ENCODE results near the gene ARID1B. TPM values are rescaled to one million over a fixed set of nuclear protein-coding genes. Genes with fewer than 3 reads are reported as not detected.

The ARID1B gene
- total and polyA plus RNA-seq, 10 of the 15 experiments (the other 5 are each of a cell fraction or from before 2014, with no cell fraction given): 24.7 to 133 (median 54.6) TPM

- Histone ChIP-seq H3K4me2 (ENCODE audit: control insufficient read depth, insufficient read depth) (no peak overlapping the region), H3K9ac (ENCODE audit: control insufficient read depth, insufficient read depth, low read length) (no peak overlapping the region), H3K9me3 (replicated peaks; ENCODE audit: control insufficient read depth, insufficient read depth, low read length) (no peaks in the 10 kb centered on the region), H3K4me3 (no peak overlapping the region), H4K20me1 (ENCODE audit: control insufficient read depth, insufficient read depth) (peaks cover 8% of the 10 kb centered on the region; the same call in 1 of the 2 replicates), H2AFZ (ENCODE audit: control insufficient read depth, low read depth, low read length) (no peak overlapping the region), H3K4me1 (ENCODE audit: control insufficient read depth, insufficient read depth, low read length) (no peaks in the 10 kb centered on the region), H3K36me3 (ENCODE audit: control insufficient read depth in 2 of 2, insufficient read depth in 2 of 2, low read length in 1 of 2) (no peaks in the 10 kb centered on the region; a peak in 1 of 4 replicates), H3K27me3 (replicated peaks in 1 of 2; ENCODE audit: control insufficient read depth in 2 of 2, insufficient read depth in 2 of 2, low read length in 1 of 2) (no peaks in the 10 kb centered on the region), H3K79me2 (ENCODE audit: control insufficient read depth, insufficient read depth, low read length) (peaks cover 72% of the 10 kb centered on the region), H3K27ac (ENCODE audit: control insufficient read depth, insufficient read depth) (no peak overlapping the region)
- ChIA-PET CTCF (interaction anchor here (0.7 to 2.4 kb wide), 11 partner anchors 9 to 378 kb away, joined by 3 to 15 read pairs (median 5); no protein-coding TSS in a partner anchor), POLR2A (interaction anchor here (0.6 to 1.7 kb wide), 5 partner anchors 8 to 224 kb away, joined by 3 to 6 read pairs (median 4); no protein-coding TSS in a partner anchor), SMC1A (ENCODE audit: uncharacterized antibody, unreplicated experiment) (interaction anchor here (0.7 to 4.9 kb wide), 11 partner anchors 10 to 222 kb away, joined by 3 to 30 read pairs (median 4); no protein-coding TSS in a partner anchor), RAD21 (ENCODE audit: unreplicated experiment) (interaction anchor here (3.1 kb wide), 1 partner anchor 78 kb away, joined by 14 read pairs; no protein-coding TSS in a partner anchor)
- no TSS peak for BruUV-seq (replicated peaks)
- FAIRE-seq (no peak), ATAC-seq (no peak), DNase-seq (ENCODE audit: low read depth, low spot score) (no peak)
- 96% methylated on average over 6 of the region's 6 CpGs for WGBS (ENCODE audit: insufficient coverage, insufficient replicate concordance, low lambda C conversion rate, missing lambda C conversion rate)
- intact Hi-C loops (cut with micrococcal nuclease; ENCODE audit: unreplicated experiment) (no loop called here), in situ Hi-C loops (cut with MboI) (no loop called here)
- TF ChIP-seq ZBTB33 (IDR thresholded peaks at IDR 0.05) (no peak), MXI1 (IDR thresholded peaks at IDR 0.05; ENCODE audit: low read depth, low read length) (no peak), TCF12 (IDR thresholded peaks at IDR 0.05; ENCODE audit: low read depth, low read length) (no peak), NRF1 (conservative IDR thresholded peaks at IDR 0.05; ENCODE audit: low read depth, low read length) (no peak), CTCF (IDR thresholded peaks at IDR 0.05 in 2 of 3, conservative IDR thresholded peaks at IDR 0.05 in 1 of 3; ENCODE audit: control insufficient read depth in 2 of 3, extremely low read depth in 1 of 3, insufficient read depth in 1 of 3, low read depth in 3 of 3, low read length in 3 of 3) (no peak), NR2C2 (IDR thresholded peaks at IDR 0.05; ENCODE audit: borderline replicate concordance, control insufficient read depth, insufficient read length, low read depth) (no peak), ETV6 (conservative IDR thresholded peaks at IDR 0.05 in 1 of 2, IDR thresholded peaks at IDR 0.05 in 1 of 2; ENCODE audit: borderline replicate concordance in 1 of 2, low read depth in 1 of 2) (no peak), E2F8 (IDR thresholded peaks at IDR 0.05; ENCODE audit: low read depth, partially characterized antibody) (no peak)
These were observed 166.0 kb downstream of the ARID1B start for GRCh38 chr6:156943166-156943565.

All from GM12878 (cell line).